H1 (cell line): ENCODE data around the gene MEDAG. TPM values are rescaled to one million over a fixed set of nuclear protein-coding genes. Genes with fewer than 3 reads are reported as not detected.
A peak's percentile ranks its signal among the peaks of the same experiment; 100 is the strongest.

Experiments
- CTCF ChIA-PET: fragments of 300-600 bp; sonication (Branson Sonifier 250); formaldehyde crosslinking; loops from one replicate; lab custom pipeline; 2021; ENCODE audit not compliant: partially characterized antibody; lab: Charles Lee
- POLR2A ChIA-PET: fragments of 300-600 bp; sonication (Branson Sonifier 250); formaldehyde crosslinking; loops from one replicate; lab custom pipeline; 2021; ENCODE audit warnings: inconsistent platforms; ENCODE audit not compliant: partially characterized antibody; lab: Charles Lee
- DNase-seq, 2 experiments: peaks; one replicate each; pipeline versions ENCODE4 v3.0.0 to v3.0.0-alpha.2; 2010 to 2022; ENCODE audit warnings: low spot score in 2 of 2, low read depth in 1 of 2, mixed read lengths in 1 of 2
- FAIRE-seq: peaks from 2 replicates; lab custom pipeline; 2011; peaks lifted over from hg19 to GRCh38; lab: Jason Lieb, UNC
- H2AFZ ChIP-seq: 2 replicates; pipeline ENCODE4 v1.8.1; 2012; ENCODE audit warnings: low read length, inconsistent platforms
- H2AK5ac ChIP-seq: 2 replicates; pipeline ENCODE4 v1.6.1; 2013; ENCODE audit warnings: low read depth, low read length
- H2BK120ac ChIP-seq: replicated peaks from 2 replicates; pipeline ENCODE3; 2013; ENCODE audit warnings: low read depth, low read length, inconsistent platforms
- H2BK12ac ChIP-seq: 2 replicates; pipeline ENCODE4 v1.6.1; 2013; ENCODE audit warnings: low read depth, low read length
- H2BK15ac ChIP-seq: 2 replicates; pipeline ENCODE4 v1.6.1; 2013; ENCODE audit warnings: low read length
- H2BK20ac ChIP-seq: 2 replicates; pipeline ENCODE4 v1.6.1; 2013; ENCODE audit warnings: low read length
- H2BK5ac ChIP-seq: 2 replicates; pipeline ENCODE4 v1.6.1; 2013; ENCODE audit warnings: low read depth, low read length
- H3K14ac ChIP-seq: 2 replicates; pipeline ENCODE4 v1.6.1; 2013; ENCODE audit warnings: inconsistent platforms; ENCODE audit not compliant: insufficient read length
- H3K18ac ChIP-seq: 2 replicates; pipeline ENCODE4 v1.6.1; 2013; ENCODE audit warnings: low read length; ENCODE audit errors: extremely low read depth
- H3K23ac ChIP-seq: 2 replicates; pipeline ENCODE4 v1.6.1; 2013; ENCODE audit warnings: inconsistent platforms; ENCODE audit not compliant: insufficient read length
- H3K23me2 ChIP-seq: 2 replicates; pipeline ENCODE4 v1.6.1; 2013; ENCODE audit warnings: low read depth, low read length
- H3K27ac ChIP-seq: 2 replicates; pipeline ENCODE4 v1.6.1; 2011; ENCODE audit warnings: low read depth, low read length, inconsistent platforms
- H3K27me3 ChIP-seq, 4 experiments: replicated peaks in 1 of 4; 1 replicate in 1 of 4; 2 replicates in 3 of 4; pipeline versions ENCODE4 v1.6.1 to v1.8.1; 2011 to 2013; ENCODE audit warnings: low read length in 3 of 4, mild to moderate bottlenecking in 3 of 4, inconsistent platforms in 2 of 4, mixed read lengths in 2 of 4, moderate library complexity in 1 of 4; ENCODE audit not compliant: control insufficient read depth in 3 of 4, insufficient read depth in 3 of 4; ENCODE audit errors: extremely low read depth in 1 of 4
- H3K36me3 ChIP-seq, 4 experiments: 2 replicates each; pipeline versions ENCODE4 v1.6.1 to v1.8.1; 2011 to 2013; ENCODE audit warnings: mild to moderate bottlenecking in 4 of 4, low read length in 3 of 4, moderate library complexity in 2 of 4, control low read depth in 1 of 4, inconsistent platforms in 1 of 4; ENCODE audit not compliant: insufficient read depth in 4 of 4, control insufficient read depth in 2 of 4
- H3K4ac ChIP-seq: replicated peaks from 2 replicates; pipeline ENCODE3; 2013; ENCODE audit warnings: low read length, low read depth, mixed read lengths, inconsistent platforms; ENCODE audit not compliant: insufficient read length
- H3K4me1 ChIP-seq, 4 experiments: replicated peaks in 1 of 4; 1 replicate in 1 of 4; 2 replicates in 3 of 4; pipeline versions ENCODE4 v1.6.1 to v1.8.1; 2011 to 2013; ENCODE audit warnings: low read length in 3 of 4, inconsistent platforms in 2 of 4, mixed read lengths in 1 of 4; ENCODE audit not compliant: insufficient read depth in 4 of 4, control insufficient read depth in 3 of 4
- H3K4me2 ChIP-seq, 2 experiments: 2 replicates each; pipeline versions ENCODE4 v1.6.1 to v1.8.1; 2011 to 2013; ENCODE audit warnings: low read depth in 2 of 2, low read length in 2 of 2, control low read depth in 1 of 2, inconsistent platforms in 1 of 2, mild to moderate bottlenecking in 1 of 2; ENCODE audit not compliant: insufficient read depth in 1 of 2
- H3K4me3 ChIP-seq, 4 experiments: fragments of 200-600, 300-600 bp in 1 of 4; sonication (generic), shearing (Covaris generic), sonication (Bioruptor Twin) in 1 of 4; 2 replicates each; pipeline versions ENCODE4 v1.5.1 to v1.8.1; 2011 to 2016; ENCODE audit warnings: low read length in 4 of 4, low read depth in 3 of 4, control low read depth in 2 of 4, inconsistent platforms in 2 of 4, mild to moderate bottlenecking in 2 of 4, mixed read lengths in 1 of 4, moderate library complexity in 1 of 4; ENCODE audit not compliant: insufficient read depth in 2 of 4; ENCODE audit errors: extremely low read depth in 1 of 4
- H3K56ac ChIP-seq: replicated peaks from 2 replicates; pipeline ENCODE3; 2013; ENCODE audit warnings: low read depth, mild to moderate bottlenecking, mixed read lengths, low read length, inconsistent platforms; ENCODE audit not compliant: insufficient read length
- H3K79me1 ChIP-seq: 2 replicates; pipeline ENCODE4 v1.6.1; 2013; ENCODE audit warnings: low read depth, low read length, control low read depth
- H3K79me2 ChIP-seq, 2 experiments: 2 replicates each; pipeline versions ENCODE4 v1.6.1 to v1.8.1; 2012 to 2013; ENCODE audit warnings: low read length in 2 of 2, mild to moderate bottlenecking in 2 of 2, inconsistent platforms in 1 of 2; ENCODE audit not compliant: insufficient read depth in 2 of 2, control insufficient read depth in 1 of 2
- H3K9ac ChIP-seq, 4 experiments: replicated peaks in 1 of 4; 1 replicate in 1 of 4; 2 replicates in 3 of 4; pipeline versions ENCODE4 v1.6.1 to v1.8.1; 2011 to 2013; ENCODE audit warnings: low read depth in 3 of 4, low read length in 3 of 4, control low read depth in 2 of 4, mild to moderate bottlenecking in 2 of 4, moderate library complexity in 2 of 4, inconsistent platforms in 1 of 4; ENCODE audit errors: extremely low read depth in 1 of 4
- H3K9me3 ChIP-seq, 2 experiments: 2 replicates each; pipeline versions ENCODE4 v1.6.1 to v1.8.1; 2012 to 2013; ENCODE audit warnings: mild to moderate bottlenecking in 2 of 2, moderate library complexity in 2 of 2, control low read depth in 1 of 2, inconsistent platforms in 1 of 2, low read depth in 1 of 2, low read length in 1 of 2, mixed read lengths in 1 of 2; ENCODE audit not compliant: insufficient read depth in 2 of 2
- H4K20me1 ChIP-seq, 2 experiments: replicated peaks in 1 of 2; 2 replicates each; pipeline versions ENCODE3 to v1.8.1; 2011 to 2013; ENCODE audit warnings: inconsistent platforms in 2 of 2, low read length in 2 of 2, mild to moderate bottlenecking in 1 of 2; ENCODE audit not compliant: insufficient read depth in 2 of 2, control insufficient read depth in 1 of 2
- H4K5ac ChIP-seq: 2 replicates; pipeline ENCODE4 v1.6.1; 2013; ENCODE audit warnings: low read length, low read depth, mixed read lengths, inconsistent platforms; ENCODE audit not compliant: insufficient read length
- H4K8ac ChIP-seq: 2 replicates; pipeline ENCODE4 v1.8.0; 2013; ENCODE audit warnings: mild to moderate bottlenecking, moderate library complexity, low read length, inconsistent platforms; ENCODE audit not compliant: insufficient read depth; ENCODE audit errors: extremely low read depth
- H4K91ac ChIP-seq: replicated peaks from 2 replicates; pipeline ENCODE3; 2013; ENCODE audit warnings: low read length, mixed read lengths, inconsistent platforms; ENCODE audit not compliant: insufficient read length
- CTCF ChIP-seq, 3 experiments: IDR thresholded peaks; 1 replicate in 2 of 3; 2 replicates in 1 of 3; pipeline versions ENCODE4 v1.5.1 to v1.6.1; 2011; ENCODE audit warnings: low read length in 3 of 3, mild to moderate bottlenecking in 3 of 3, inconsistent platforms in 2 of 3, low read depth in 1 of 3, moderate library complexity in 1 of 3; ENCODE audit not compliant: insufficient read depth in 1 of 3; ENCODE audit errors: control extremely low read depth in 1 of 3
- E2F6 ChIP-seq: IDR thresholded peaks from 2 replicates; pipeline ENCODE4 v1.6.1; 2012; ENCODE audit warnings: inconsistent platforms
- RAD21 ChIP-seq, 2 experiments: IDR thresholded peaks in 1 of 2; conservative IDR thresholded peaks in 1 of 2; 2 replicates each; pipeline ENCODE4 v1.6.1; 2011; ENCODE audit warnings: low read depth in 2 of 2, low read length in 2 of 2, improper control_type of control experiment in 1 of 2, inconsistent platforms in 1 of 2, mild to moderate bottlenecking in 1 of 2, moderate library complexity in 1 of 2
- TEAD4 ChIP-seq: IDR thresholded peaks from 2 replicates; pipeline ENCODE4 v1.6.1; 2012; ENCODE audit warnings: low read depth, low read length, inconsistent platforms, mixed read lengths
- WGBS, 2 experiments: shearing (Covaris generic) in 1 of 2; methylation state at CpG; one replicate each; pipeline versions ENCODE4 v1.1.6 to v1.1.7; 2013 to 2015; ENCODE audit warnings: low lambda C conversion rate in 2 of 2, mixed read lengths in 2 of 2, inconsistent platforms in 1 of 2, low coverage in 1 of 2, missing lambda C conversion rate in 1 of 2; ENCODE audit not compliant: insufficient replicate concordance in 2 of 2, insufficient coverage in 1 of 2, insufficient read length in 1 of 2; ENCODE audit errors: extremely low coverage in 1 of 2, missing lambda C conversion rate in 1 of 2; 5-methylcytosine and 5-hydroxymethylcytosine counted together
- polyA plus RNA-seq, 7 experiments: library from polyadenylated mRNA; depleted of rRNA in 3 of 7; stranded (reverse) in 5 of 7; unstranded in 2 of 7; fragments of >200 nt in 5 of 7; fragments of 200-250 nt in 2 of 7; gene quantifications; 1 replicate in 5 of 7; 2 replicates in 1 of 7; 4 replicates in 1 of 7; pipeline versions ENCODE4 v1.2.1 to v1.2.3, GENCODE V29; 2011 to 2013; ENCODE audit warnings: missing spikeins in 2 of 7, mixed read lengths in 2 of 7
- total RNA-seq: library from RNA; stranded (reverse); fragmentation: NEBNext Ultra II Directional; extraction: Animal tissue kit (Norgen Biotek cat#: 25700); gene quantifications from 2 replicates; pipeline ENCODE4 v1.2.1, GENCODE V29; 2021

MEDAG gene
- total and polyA plus RNA-seq, 2 of the 8 experiments (the other 6 are each of a cell fraction or from before 2014, with no cell fraction given) = 2.1 to 3.1 TPM

- CTCF ChIA-PET = interaction anchor here (0.7 to 2.7 kb wide), 24 partner anchors 9 to 217 kb away, joined by 3 to 17 read pairs (median 5); partner anchors contain the start of genes MEDAG and TEX26
- Histone ChIP-seq H3K36me3 (peaks cover 0 to 2% (median 0%) of the 10 kb centered on the region in 4 experiments; a peak in 2 of 8 replicates), H2AK5ac (no peak overlapping the region), H3K23ac (no peak overlapping the region), H3K9ac (no peak overlapping the region), H4K8ac (no peak overlapping the region), H2BK20ac (no peak overlapping the region), H3K79me2 (no peaks in the 10 kb centered on the region)
- TF ChIP-seq TEAD4 (peak; percentile 62; the same call in 1 of the 2 replicates), CTCF (IDR thresholded peaks at IDR 0.05; ENCODE audit: control extremely low read depth in 1 of 3, insufficient read depth in 1 of 3, low read depth in 1 of 3, low read length in 3 of 3) (peak; percentile 75 to 94 (median 93)), RAD21 (IDR thresholded peaks at IDR 0.05 in 1 of 2, conservative IDR thresholded peaks at IDR 0.05 in 1 of 2; ENCODE audit: low read depth in 2 of 2, low read length in 2 of 2) (peak; percentile 47 to 59), E2F6 (no peak)
- TF ChIP-seq, all 59 proteins: peak for 3
- Histone ChIP-seq H3K4me1 (peaks cover 0 to 3% (median 0%) of the 10 kb centered on the region in 4 experiments; a peak in 1 of 7 replicates), H3K4ac (no peak overlapping the region), H2BK15ac (no peak overlapping the region), H3K79me1 (no peaks in the 10 kb centered on the region), H3K4me3 (no peak overlapping the region), H4K20me1 (no peaks in the 10 kb centered on the region), H2BK12ac (no peak overlapping the region), H3K27me3 (no peaks in the 10 kb centered on the region), H2BK120ac (no peak overlapping the region), H3K18ac (no peak overlapping the region), H4K91ac (no peak overlapping the region), H2BK5ac (no peak overlapping the region), H4K5ac (no peak overlapping the region), H3K4me2 (no peak overlapping the region), H3K27ac (no peak overlapping the region), H2AFZ (no peak overlapping the region), H3K9me3 (no peaks in the 10 kb centered on the region), H3K56ac (no peak overlapping the region), H3K14ac (no peak overlapping the region), H3K23me2 (no peaks in the 10 kb centered on the region)
- WGBS, 2 experiments = 31% methylated on average over 6 of the region's 6 CpGs; no CpG with 5 or more reads in 1 of the 2 experiments
- FAIRE-seq = peak; percentile 36
- POLR2A ChIA-PET = no interaction called here
- peak in 1 of 2 experiments; percentile 94 for DNase-seq
Observed at GRCh38 chr13:30892966-30893365, 13.1 kb upstream of the MEDAG start.
